Kidney glomerular epithelial cell (primary cell): ENCODE data around the gene OSBPL5.
A peak's percentile ranks its signal among the peaks of the same experiment; 100 is the strongest.

ENCODE experiments used
- DNase-seq: peaks from one replicate; lab custom pipeline; 2025; lab: John Stamatoyannopoulos, UW

OSBPL5 gene

DNA sequence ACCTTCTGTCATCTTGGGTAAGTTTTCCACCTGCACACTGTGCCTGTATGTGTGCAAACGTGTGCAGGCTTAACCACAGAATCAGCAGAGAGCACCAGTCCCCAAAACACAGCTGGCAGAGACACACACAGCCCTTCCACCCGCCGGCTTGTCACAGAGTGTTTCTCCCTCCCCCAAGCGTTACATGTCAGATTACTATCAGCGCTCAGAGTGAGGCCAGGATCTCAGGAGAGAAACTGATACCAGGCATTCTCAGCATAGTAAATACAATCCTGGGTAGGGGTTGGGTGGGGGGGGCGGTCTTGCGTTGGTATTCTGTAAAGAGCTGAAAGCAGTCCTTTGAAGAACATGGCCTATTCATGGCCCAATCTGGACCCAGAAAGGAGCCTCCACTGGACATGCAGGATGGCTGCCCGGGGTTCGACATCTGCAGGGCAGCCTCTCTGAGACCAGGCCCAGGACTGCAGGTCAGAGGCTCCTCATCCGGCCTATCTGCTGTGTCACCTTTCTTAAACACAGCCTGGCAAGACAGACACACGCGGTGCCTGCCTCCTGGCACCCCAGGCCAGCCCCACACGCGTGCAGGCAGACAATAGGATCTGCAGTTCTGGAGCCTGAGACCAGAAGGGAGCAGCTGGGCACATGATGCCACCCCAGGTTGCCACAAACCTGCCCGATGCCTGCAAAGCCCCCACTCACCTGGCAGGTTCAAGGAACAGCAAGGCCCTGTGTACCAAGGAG lies 1.7 kb downstream of the OSBPL5 start:
- no peak for DNase-seq

DNA sequence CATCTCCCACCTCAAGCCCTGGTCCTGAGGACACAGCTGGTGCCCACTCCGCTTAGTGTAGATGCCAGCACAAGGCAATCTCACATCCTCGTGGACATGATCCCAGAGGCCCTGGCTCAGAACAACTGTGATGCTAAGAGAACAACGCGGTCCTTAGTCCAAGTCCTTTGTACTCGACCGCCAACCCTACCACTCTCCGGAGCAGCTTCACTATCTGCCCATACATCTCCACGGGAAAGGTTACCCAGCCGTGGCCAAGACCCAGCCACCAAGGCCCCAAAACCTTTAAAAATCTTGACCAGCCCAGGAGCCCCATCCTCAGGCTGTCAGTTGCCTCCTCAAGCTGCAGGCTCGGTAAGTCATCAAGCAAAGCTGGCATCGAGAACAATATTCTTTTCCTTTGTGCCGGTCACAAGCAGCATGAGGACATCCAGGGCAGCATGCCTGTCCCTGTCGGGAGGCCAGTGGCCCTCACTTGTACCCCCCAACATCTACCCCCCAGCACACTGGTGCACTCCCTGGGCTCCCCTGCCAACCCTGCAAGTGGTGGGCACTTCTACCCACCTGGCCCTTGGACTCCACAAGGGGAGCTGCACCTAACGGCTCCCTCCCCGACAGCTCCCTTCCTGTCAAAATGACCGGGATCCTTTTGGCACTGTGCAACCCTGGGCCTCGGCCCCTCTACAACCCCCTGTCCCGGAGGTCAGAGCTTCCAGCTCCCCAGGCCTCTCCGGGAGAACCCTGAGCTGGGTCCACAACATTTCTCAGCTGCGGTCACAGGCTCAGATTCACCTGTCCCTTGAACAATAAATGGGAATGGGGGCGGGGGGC lies 2.5 kb downstream of the OSBPL5 start:
- DNase-seq, result no peak

DNA sequence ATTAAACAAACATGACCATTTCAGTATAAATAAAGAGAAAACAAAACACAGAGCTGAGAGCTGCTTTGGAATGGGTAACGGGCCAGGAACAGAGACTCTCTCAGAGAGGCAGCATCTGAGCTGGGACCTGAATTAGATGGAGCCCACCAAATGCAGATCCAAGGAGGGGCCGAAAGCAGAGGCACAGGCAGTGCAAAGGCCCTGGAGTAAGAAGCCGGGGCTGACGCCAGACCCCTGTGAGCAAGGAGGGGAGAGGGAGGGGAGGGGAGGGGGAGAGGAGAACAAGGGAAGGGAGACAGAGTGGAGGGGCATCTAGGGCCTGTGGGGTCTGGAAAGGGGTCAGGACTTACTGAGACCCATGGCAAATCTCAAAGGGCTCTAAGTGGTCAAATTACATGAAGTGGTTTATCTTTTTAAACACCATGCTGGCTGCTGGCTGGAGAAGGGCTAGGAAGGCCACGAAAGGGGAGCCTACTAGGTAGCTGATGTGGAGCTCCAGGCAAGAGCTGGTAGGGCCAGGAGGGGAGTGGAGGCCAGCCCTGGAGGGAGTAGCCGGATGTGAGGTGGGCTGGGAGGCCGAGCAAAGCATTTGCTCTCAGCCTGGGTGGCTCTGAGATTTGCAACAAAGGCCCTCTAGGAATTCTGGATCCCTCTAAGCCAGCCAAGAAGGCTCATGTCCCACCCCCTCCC lies 3.2 kb downstream of the OSBPL5 start:
- DNase-seq, result no peak

DNA sequence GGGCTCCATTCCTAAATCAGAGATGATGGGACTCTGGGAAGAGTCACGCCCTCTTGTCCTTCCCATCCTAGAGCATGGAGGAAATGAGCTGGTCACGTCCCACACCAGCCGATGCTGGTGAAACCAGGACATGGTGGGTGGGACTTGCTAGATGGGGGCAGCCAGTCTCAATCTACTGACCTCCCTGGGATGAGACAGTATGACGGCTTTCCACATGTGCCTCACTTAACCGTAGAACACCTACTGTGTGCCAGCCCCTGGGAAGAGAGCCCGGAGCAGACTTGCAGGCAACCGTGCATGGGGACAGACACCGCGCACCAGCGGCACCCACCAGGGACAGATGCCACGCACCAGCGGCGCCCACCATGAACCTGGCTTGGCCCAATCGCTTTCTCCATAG lies 3.8 kb downstream of the OSBPL5 start:
- no peak for DNase-seq

DNA sequence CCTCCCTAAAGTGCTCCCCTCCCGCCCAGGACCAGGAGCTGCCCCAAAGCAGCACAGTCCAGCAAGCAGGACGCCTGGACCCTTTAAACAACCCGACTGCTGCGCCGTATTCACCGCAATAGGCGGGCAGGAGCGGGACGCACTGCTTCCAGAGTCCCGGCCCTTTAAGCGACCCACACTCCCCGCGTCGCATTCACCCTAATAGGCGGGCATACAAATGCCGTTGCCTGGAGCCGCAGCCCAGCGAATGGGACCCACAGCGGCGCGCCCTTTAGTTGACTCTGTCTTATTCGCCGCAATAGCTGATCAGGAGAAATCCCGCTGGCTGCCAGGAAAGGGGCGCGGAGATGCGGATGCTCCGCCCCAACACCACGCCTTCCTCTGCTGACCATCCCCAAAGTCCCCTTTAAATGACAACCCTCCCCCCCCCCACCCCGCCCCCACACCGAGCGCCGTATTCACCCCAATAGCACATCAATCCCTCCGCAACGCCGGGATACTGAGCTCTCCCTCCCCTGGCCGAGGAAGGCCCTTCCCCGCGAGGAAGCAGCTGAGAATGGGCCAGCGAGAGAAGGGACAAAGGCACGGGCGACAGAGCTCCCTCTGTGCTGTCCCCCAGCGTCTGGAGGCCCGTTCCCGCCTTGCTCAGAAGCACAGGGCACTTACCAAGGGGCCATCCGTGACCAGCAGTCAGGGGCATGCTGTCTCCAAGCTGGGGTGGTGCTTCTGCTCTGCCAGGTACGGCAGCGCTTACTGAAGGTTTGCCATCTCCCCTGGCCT lies 4.7 kb downstream of the OSBPL5 start:
- DNase-seq, result peak; percentile 49

DNA sequence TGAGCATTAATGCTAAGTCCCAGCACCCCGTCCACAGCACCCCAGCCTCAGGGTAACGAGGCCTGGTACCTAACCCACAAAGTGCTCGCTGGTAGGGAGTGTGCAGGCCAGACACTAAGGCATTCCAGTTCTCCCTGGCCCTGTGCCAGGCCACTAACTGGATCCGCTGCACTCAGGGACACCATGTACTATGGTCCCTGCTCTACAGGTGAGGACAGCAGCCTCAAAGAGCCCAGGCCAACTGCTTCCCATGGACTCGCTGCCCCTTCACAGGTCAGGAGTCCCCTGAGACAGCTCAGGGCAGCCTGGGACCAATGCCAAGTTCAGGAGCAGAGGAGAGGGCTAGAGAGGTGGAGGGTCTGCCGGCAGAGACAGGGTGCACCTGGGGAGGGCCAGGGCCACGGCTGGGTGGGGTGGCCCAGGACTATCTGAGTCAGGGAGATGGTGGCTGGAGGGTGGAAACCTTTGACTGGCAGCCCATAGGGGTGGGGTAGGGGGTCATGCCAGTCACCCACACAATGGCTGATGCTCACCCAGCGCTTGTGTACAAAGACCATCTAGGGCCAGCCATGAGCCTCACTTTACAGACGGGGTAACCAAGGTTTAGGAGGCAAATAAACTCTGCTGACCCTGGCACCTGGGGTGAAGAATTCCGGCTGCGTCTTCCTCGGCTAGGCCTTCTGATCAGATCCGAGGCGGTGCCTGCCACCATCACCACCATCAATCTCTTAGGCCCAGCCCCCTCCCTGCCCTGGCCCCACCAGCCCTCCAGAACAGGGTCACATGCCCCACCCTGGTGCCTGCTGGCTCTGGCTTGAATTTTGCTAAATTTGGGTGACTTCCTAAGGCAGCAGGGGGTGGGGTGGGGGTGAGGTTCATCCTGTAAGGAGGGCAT lies 5.6 kb downstream of the OSBPL5 start:
- DNase-seq, result no peak

DNA sequence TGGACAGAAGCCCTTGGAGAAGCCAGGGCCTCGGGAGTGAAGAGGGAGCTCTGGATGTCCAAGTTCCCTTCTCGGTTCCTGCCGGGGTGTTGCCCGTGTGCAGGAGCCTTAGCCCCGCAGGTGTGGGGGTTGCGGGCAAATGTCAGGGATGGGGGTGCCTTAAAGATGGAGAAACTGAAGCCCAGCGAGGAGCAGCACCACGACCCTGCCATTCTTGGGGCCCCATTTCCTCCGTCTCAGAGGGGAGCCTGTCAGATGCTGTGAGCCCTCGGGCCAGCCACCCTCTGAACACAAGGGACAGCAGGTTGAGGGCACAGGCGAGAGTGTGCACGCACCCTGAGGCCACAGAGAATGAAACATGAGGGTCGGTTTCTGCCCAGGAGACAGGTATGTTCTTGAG lies 6.3 kb downstream of the OSBPL5 start:
- DNase-seq, result no peak

DNA sequence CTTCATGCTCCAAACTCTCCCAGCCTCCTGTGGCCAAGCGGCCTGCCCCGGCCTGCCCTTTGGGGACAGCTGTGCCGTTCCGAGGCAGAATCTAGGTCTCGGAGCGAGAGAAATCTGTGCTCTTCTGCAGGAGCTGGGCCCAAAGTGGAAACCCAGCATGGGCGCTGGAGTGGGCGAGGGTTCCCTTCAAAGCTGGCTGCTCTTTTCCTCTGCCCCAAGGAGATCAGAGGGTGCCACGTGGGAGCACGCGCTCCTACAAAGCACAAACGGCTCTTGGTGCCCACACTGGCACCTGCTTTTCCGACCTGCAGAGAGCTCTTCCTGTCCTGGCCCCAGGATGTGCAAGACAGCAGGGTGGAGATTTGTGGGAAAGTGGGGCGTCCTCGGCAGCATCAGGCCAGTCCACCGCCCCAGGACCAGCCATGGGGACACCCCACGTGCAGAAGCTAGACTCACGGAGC lies 6.9 kb downstream of the OSBPL5 start:
- no peak for DNase-seq

DNA sequence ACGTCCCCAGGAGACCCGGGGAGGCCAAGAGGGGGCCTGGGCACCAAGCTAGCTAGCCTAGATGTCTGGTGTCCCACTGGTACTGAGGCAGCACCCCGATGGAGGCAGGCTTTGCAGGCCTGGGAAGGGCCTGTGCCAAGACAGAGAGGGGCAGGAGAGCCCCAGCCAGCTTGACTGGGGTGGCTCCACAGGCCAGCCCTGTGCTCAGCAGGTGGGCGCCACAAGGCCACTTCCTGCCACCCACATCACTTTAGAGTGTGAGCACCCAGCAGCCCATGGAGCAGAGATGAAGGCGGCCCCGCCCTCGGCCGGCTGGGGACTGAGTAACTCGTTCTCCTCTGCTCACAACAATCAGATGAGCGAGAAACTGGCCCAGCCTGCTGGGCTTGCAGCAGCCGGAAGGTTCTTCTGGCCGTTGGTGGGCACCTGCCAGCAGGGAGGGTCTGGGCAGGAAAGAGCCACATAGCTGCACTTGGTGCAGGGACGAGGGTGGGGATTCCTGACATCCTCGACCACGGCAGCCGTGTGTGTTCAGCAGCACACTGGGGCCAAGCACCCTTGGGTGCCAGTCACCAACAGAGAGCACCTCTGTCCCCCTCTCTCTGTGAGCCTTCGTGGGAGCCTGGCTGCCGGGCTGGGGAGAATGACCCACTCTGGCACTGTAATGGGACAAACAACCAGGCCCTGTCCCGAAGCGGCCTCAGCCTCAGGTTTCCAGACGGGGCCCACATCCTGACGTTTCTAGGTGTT lies 7.6 kb downstream of the OSBPL5 start:
- no peak for DNase-seq

DNA sequence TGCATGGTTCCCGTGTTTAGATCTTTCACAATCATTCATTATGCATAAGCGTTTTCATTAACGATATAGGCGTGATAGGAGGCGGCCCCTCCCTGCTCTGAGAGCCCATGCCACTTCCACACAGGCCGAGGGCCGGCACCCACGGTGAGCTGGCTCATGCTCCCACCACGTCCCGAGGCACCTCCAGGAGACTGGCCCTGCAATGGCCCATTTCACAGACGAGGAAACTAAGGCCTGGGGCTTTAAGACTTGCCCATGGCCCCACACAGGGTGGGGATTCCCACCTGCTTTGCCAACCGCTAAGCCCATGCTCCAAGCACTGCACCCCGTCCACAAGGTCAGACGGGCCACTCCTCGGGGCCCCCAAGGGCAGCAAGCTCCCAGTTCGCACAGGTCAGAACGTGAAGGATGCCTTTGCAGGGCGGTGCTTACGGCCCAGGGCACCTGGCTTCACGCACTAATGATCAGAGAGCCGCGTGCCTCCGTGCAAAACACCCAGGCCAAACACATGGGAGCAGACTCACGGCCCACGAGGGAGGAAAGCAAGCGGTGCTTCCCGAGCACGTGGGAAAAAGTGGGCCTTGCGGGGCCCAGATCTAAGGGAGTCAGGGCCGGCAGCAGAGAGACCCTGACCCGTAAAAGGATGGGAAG lies 8.3 kb downstream of the OSBPL5 start:
- no peak for DNase-seq

DNA sequence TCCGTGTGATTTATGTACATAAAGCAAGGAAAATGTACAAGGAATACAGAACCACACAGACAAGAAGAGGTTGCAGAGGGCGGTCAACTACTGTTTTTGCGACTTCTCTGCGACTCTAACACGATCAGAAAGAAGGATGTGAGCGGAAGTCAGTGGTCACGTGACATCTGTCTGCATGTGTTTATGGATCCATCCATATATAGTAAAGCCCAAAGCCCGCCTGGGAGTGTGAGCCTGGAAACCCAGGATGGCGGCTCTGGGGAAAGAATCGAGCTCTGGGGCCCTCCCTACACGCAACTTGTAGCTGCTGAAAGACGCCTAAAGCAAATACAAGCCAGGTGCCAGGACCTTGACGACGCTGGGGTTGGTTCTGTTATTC lies 8.8 kb downstream of the OSBPL5 start:
- DNase-seq, result no peak

DNA sequence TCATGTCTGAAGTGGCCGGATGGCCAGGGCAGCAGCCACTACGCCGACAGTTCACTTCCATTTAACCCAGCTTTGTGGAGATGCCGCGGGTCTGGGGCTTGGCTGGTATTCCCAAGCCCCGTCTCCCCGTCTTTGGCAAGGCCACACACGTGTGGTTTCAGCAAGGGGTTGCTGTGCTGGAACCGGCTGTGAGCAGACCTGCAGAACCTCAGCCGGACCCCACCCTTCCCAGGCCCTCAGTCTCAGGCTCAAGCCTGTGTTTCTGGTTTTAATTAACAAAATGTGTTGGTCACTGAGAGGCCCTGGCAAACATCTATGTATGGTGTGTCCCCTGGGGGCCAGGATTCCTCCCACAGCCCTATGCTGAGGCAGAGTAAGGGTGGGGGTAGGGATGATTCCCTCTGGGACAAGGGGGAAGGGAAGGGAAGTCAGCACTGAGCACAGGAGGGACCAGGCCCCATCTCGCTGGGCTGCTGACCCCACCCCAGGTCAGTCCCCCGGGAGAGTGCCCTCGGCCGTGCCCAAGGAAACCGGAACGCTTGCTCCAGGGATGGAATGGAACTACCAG lies 9.3 kb downstream of the OSBPL5 start:
- DNase-seq, result no peak

DNA sequence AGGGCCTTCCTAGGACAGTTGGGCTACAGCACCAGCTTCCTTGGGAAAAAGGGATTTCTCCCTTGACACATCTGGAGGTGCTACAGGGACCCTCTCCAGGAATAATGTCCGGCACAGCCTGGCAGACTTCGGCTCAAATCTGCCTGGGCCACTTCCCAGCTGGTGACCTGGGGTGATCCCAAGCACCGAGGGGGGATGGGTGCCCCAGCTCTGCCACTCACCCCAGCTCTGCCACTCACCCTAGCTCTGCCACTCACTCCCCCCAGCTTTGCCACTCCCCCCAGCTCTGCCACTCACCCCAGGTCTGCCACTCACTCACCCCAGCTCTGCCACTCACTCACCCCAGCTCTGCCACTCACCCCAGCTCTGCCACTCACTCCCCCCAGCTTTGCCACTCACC lies 9.9 kb downstream of the OSBPL5 start:
- DNase-seq, result no peak

DNA sequence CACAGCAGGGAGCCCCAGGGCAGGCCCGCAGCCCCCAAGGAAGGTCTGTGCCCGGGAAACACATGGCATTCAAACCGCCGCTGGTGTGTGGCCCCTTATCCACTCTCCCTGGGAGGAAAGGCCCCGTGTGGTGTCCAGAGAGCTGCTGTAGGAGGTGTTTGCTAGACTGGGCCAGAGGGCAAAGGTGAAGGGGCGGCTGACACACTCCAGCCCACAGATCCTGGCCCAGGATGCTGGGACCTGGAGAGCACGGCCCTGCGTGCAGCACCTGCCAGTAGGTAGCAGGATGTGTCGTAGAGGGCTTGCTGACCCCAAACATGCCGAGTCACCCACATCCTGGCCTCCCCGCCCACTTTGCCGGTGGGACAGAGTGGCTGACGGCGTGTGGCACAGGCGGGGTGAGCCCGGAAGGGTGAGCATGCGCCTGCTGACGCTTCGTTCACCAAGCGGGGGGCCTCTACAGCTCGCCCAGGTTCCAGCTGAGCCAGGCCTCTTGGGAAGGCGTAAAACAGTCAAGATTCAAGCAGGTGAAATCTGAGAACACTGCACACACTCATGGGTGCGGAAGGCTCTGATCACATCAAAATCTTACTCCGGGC lies 11.0 kb downstream of the OSBPL5 start:
- DNase-seq, result no peak

DNA sequence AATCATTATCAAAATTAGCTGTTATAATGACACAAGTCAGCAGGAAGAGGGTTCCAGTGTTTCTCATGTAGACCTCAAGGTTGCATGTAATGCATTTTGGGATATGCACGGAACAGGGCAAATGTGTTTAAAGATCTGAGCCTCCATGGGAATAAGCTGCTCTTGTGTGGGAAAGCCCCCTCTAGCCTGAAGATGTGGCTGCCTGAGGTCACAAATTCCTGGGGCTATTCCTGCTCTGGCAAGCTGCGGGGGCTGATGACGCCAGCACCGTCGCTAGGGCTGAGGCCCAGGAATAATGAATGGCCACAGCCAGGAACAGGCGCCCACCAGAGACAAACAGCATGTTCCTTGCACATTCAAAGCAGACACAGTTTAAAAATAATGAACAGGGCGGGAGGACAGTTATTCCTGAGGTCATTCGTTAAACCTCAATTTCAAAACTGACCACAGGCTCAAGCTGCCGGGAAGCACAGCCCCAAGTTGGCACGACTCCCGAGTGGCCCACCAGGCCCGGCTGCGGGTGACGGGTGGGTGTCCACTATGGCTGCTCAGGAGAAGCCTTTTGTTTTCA lies 11.7 kb downstream of the OSBPL5 start:
- DNase-seq, result peak; percentile 24

DNA sequence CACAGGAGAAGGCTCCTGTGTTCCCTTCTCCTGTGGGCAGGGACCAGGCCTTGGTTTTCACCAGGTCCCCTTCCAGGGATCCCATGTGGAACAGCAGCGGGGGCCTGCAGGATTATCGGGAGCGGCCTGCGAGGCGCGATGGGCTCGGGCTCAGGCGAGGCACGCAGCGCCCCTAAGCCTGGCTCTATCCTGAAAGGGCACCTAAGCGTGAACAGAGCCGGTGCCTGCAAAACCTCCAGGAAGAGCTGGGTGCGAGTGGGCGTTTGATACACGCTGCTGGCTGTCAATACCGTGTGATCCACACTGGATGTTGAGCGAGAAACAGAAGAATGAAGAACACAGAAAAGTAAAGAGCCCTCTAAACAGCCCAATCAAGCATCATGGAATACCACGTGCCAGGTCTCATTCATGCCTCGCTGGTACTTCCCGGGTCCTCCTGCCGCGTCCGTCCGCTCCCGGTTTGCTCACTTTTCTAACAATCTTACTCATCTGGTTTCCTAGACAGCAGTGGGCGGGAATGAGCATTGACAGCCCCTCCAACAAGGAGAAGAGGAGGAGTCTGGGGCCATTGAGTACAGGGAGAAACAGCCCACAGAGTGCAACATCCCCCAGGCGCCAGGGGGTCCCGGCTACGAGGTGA lies 12.5 kb downstream of the OSBPL5 start:
- no peak for DNase-seq

DNA sequence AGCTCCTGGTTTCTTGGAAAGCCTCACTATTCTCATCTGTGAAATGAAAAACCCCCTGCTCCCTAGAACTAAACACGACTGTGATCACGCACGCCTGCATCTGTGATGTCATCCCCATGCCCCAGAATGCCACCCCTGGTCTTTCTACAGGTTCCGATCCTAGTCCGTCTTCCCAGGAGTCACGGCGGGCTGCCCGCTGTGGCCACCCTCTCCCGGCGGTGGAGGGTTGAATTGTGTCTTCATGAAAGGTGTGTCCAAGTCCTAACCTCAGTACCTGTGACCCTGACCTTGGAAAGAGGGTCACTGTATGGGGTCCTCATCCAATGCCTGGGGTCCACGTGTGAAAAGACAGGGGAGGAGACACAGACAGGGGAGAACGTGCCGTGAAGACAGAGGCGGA lies 14.4 kb downstream of the OSBPL5 start:
- no peak for DNase-seq

DNA sequence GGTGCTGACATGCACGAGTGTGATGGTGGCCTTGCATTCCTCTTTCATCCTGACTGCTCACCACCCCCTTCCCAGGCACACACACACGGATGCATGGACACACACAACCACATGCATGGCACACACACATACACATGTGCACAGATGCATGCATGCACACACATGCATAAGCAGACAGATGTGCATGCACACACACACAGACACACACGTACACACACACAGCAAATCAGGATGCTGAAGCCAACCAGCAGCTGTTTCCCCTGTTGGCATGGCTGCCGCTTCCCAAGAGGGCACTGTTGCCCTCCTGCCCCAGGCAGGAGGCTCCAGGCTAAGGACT lies 15.3 kb downstream of the OSBPL5 start:
- no peak for DNase-seq
